Left ventricle myocardium superior (tissue), 1 donor: Measurements from ENCODE around the gene TAS2R40. TPM values are rescaled to one million over a fixed set of nuclear protein-coding genes. Genes with fewer than 3 reads are reported as not detected.
"Not testable (repeated sequence)": the region's sequence is repeated elsewhere in the genome, so short reads cannot be mapped to it uniquely, and the experiment has no call there.

Experiments
- ATAC-seq: fragments of 200-7000 bp; cut with Tn5 transposase; one replicate; pipeline ENCODE4 v1.9.1; 2020; ENCODE audit warnings: mild to moderate bottlenecking, moderate library complexity
- DNase-seq: peaks from one replicate; pipeline ENCODE4 v3.0.0-alpha.2; 2020
- intact Hi-C: fragments of 100-400 bp; cut with micrococcal nuclease; formaldehyde crosslinking; loops from one replicate; pipeline ENCODE4 v1.11.0; 2022
- long read RNA-seq: library from polyadenylated mRNA; unstranded; transcript quantifications from one replicate; pipeline ENCODE4 v2.0.0, GENCODE V29; 2021
- total RNA-seq: library from RNA; stranded (reverse); fragmentation: NEBNext Ultra II Directional; extraction: Animal tissue kit (Norgen Biotek cat#: 25700); gene quantifications from one replicate; pipeline ENCODE4 v1.2.1, GENCODE V29; 2021
- donor health status: DM: no; HTN: yes; CAD: no; lungs with severe emphysema.

The TAS2R40 gene
- total RNA-seq = not detected
- long read RNA-seq = 0 reads

- intact Hi-C loops = no loop called here
- no peak for DNase-seq
- no peak for ATAC-seq
These were observed at the start of gene TAS2R40 for GRCh38 chr7:143221737-143222136. Gene TAS2R40 (plus strand): TSS chr7:143222037. CDS start chr7:143222079, 42 bp downstream.

- ATAC-seq (peak; percentile 35), DNase-seq (no peak)
- intact Hi-C loops = no loop called here
These were observed 49.5 kb upstream of the TAS2R40 start for GRCh38 chr7:143172354-143172753.

DNA sequence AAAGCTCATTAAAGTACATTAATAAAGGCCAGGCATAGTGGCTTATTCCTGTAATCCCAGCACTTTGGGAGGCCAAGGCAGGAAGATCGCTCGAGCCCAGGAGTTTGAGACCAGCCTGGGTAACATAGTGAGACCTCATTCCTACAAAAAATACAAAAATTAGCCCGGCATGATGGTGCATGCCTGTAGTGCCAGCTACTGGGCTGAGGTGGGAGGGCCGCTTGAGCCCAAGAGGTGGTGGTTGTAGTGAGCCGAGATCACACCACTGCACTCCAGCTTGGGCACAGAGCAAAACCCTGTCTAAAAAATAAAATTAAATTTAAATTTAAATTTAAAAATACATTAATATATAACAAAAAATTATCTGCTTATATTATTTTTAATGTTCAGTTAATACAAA, 45.7 kb upstream of the TAS2R40 start:
- no peak for DNase-seq
- intact Hi-C loops = no loop called here
- no peak for ATAC-seq

DNA sequence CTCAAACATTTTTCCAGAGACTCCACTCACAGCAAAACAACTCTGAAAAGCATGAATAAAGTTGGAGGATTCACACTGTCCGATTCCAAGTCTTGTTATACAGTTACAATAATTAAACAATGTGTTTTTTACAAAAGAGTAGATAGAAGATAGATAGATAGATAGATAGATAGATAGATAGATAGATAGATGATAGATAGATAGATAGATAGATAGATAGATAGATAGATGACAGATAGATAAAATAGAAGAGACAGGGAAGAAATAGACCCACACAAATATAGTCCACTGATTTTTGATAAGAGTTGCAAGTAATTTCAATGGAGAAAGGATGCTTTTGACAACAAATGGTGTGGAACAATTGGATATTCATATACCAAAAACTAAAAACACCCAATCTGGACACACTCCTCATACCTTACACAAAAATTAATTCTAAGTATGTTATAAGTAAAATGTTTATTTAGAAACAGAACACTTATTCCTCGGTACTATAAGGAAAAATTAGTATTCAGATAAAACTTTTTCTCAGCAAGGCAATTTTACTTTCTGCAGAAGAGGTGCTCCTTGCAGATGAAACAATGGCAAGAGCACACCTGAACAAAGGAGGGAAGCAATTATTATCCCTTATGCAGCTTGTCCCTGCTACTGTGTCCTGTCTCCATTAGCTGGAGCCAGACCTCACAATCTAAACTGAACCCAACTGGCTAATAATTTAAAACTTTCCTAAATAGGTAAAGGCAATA, 44.3 kb upstream of the TAS2R40 start:
- DNase-seq = no peak
- no peak for ATAC-seq
- intact Hi-C loops = no loop called here

GRCh38 chr7:143180771-143181170, 41.1 kb upstream of the TAS2R40 start:
- intact Hi-C loops, DNase-seq, ATAC-seq: not testable (repeated sequence)

- DNase-seq (no peak), ATAC-seq (no peak)
- intact Hi-C loops = no loop called here
These were observed 40.5 kb upstream of the TAS2R40 start for GRCh38 chr7:143181349-143181748.

DNA sequence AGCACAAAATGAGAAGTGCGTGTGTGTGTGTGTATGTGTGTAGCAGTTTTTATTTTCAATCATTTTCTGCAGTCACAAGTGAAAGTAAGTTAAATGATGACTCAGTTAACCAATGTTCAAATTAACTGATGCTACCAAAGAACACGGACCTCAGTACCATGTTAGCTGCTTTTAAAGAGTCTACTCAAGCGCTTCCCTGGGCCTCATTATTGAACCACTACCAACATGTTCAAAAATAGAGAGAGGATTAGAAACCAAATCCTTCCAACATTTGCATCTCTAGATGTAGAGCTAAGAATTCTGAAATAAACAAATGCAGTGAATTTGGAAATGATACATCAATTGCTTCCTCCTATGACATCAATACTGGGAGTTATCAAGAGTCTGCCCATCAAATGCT, 38.8 kb upstream of the TAS2R40 start, which contains the start of gene TAS2R39:
TSS of gene TAS2R39 (plus strand) at position 396 of the 400 bp plus-strand sequence. CDS start at position 396, 0 bp downstream.
- intact Hi-C loops = no loop called here
- DNase-seq = no peak
- no peak for ATAC-seq

- DNase-seq = no peak
- ATAC-seq = no peak
- intact Hi-C loops = no loop called here
These were observed 36.3 kb upstream of the TAS2R40 start for GRCh38 chr7:143185551-143185950.

GRCh38 chr7:143188994-143189393, 32.8 kb upstream of the TAS2R40 start:
- intact Hi-C loops = no loop called here
- ATAC-seq (no peak), DNase-seq (no peak)

DNA sequence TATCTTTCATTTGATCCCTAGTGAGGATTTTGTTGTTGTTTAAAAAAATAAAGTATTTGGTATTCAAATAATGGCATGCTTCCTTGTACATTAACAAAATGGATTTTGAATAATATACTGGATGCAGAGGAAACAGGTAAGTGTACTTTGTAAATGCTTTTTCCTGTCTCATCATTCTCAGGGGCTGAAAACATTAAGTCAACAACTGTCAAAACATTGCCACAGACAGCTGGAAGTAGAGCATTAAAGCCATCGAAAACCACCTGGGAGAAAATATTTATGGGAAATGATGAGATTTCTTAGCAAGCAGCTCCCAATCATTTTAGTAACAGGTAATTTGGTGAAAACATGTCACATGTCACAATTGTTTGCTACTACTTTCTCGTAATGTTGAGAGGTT, 28.0 kb upstream of the TAS2R40 start:
- no peak for ATAC-seq
- intact Hi-C loops = no loop called here

DNA sequence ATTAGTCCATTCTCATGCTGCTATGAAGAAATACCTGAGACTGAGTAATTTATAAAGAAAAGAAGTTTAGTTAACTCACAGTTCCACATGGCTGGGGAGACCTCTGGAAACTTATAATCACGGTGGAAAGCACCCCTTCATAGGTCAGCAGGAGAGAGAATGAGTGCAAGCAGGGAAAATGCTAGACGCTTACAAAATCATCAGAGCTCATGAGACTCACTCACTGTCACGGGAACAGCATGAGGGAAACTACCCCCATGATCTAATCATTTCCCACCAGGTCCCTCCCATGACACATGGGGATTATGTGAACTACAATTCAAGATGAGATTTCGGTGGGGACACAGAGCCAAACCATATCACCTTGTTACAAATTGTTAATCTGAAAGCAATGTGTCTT, 22.8 kb upstream of the TAS2R40 start:
- ATAC-seq (no peak), DNase-seq (no peak)
- intact Hi-C loops = no loop called here

More for the DNA sequence above, 28.0 kb upstream of the TAS2R40 start:
- DNase-seq = no peak

- DNase-seq (no peak), ATAC-seq (no peak)
- intact Hi-C loops = no loop called here
These were observed 19.7 kb upstream of the TAS2R40 start for GRCh38 chr7:143202161-143202560.

GRCh38 chr7:143203386-143203785, 18.5 kb upstream of the TAS2R40 start:
- DNase-seq (no peak), ATAC-seq (no peak)
- intact Hi-C loops = no loop called here

DNA sequence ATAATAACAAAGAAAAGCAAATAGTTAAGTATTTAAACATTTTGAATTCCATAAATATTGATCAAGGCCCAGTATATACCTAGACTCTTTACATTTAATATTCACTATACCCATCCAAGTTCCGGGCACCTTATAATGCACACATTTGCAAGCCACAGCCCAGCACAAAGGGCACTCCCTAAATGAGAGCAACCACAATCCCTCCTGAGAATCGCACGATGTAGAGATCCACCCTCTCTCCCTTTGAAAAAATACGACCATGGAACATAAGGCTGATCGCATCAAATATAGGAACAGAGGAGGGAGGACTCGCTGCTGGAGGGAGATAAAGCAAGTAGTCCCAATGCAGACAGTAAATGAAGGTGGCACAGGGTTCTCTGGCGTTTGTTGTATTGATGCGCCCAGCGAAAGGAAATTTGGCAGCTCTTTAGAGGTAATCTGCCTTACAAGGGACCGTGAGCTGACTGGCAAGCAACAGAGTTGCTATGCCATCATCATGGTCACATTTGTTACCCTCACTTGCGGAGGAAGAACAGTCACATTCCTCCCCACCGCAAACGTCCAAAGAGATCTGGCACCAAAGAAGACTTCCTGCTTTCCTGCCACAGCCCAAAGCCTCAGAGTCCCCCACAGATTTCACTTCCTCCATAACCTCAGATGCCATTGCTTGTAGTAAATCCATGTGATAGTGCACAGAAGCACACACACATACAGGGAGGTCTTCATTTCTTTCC, 16.1 kb upstream of the TAS2R40 start:
- peak; percentile 62 for ATAC-seq
- DNase-seq = no peak
- intact Hi-C loops = no loop called here

DNA sequence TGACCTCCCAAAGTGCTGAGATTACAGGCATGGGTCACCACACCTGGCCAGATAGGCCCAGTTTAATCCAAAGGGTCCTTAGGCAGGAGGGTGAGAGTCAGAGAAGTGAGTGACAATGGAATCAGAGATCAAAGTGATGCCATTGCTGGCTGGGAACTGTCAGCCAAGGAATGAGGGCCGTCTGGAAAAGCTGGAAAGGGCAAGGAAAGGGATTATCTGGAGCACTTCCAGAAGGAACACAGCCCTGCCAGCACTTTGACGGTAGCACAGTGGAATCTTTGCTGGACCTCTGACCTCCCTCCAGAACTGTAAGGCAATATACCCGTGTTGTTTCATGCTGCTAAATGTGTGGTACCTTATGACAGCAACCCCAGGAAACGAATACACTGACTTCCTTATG, 11.3 kb upstream of the TAS2R40 start:
- intact Hi-C loops = no loop called here
- no peak for ATAC-seq
- no peak for DNase-seq

DNA sequence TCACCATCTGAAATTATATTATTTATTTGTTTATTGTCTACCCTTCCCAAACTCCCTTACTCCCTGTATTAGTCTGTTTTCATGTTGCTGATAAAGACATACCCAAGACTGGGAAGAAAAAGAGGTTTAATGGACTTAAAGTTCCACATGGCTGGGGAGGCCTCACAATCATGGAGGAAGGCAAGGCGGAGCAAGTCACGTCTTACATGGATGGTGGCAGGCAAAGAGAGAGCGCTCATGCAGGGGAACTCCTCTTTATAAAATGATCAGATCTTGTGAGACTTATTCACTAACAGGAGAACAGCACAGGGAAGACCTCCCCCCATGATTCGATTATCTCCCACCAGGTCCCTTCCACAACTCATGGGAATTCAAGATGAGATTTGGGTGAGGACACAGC, 8.4 kb upstream of the TAS2R40 start:
- intact Hi-C loops, ATAC-seq, DNase-seq: not testable (repeated sequence)

DNA sequence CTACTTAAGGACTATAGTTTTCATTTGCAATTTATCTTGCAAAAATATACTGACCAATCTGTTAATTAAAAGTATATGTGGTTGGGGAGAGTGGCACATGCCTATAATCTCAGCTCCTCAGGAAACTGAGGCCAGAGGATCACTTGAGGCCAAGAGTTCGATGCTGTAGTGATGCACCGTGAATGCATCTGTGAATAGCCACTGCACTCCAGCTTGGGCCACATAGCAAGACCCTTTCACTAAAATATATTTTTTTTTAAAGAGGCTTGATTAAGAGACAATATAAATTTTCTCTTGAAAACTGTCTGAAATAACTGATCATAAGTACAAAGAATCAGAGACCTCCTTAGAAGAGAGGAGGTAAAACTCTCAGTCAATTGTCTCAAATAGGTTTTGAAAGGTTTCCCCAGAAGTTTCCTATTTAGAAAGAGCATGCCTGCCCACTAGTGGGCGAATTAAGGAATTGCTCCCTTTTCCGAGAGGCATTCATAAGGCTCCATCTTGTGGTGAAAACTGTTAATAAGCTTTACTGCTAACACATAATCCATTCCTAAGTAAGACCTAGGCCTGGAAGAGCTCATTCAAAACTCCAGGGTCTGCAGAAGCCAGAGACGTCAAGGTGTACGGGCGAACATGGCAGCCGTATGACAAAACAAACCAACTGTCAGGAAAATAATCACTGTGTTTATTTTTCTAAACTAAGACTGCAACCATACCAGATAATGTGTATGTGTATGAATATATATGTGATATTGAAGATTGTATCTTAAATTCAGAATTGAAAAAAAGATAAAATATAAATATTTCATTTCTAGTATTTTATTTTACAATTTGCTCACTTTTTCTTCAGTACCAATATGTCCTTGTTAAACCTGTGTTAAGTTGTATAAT, 6.8 kb upstream of the TAS2R40 start:
- intact Hi-C loops = loop anchor here (2.0 kb wide), 1 partner anchor 206 kb away; no protein-coding TSS in a partner anchor
- no peak for DNase-seq
- ATAC-seq = peak; percentile 67

DNA sequence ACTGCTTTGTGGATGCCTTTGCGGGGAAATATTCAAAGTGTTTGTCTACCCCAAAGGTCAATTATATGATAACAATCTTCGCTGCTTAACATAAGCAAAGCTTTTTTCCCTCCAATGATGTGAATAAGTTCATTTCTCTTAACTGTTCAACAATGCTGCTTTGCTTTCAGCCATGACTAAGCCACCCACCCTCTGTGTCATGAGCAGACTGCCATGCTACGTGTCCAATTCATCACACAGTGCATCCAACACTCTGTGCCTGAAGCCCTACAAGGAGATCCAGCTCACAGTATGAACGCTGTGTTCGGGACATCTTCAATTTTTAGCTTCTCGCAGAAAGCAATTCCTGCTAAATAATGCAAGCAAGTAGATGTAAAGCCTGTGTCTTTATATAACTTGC, 5.7 kb upstream of the TAS2R40 start:
- DNase-seq (no peak), ATAC-seq (no peak)
- intact Hi-C loops = no loop called here

DNA sequence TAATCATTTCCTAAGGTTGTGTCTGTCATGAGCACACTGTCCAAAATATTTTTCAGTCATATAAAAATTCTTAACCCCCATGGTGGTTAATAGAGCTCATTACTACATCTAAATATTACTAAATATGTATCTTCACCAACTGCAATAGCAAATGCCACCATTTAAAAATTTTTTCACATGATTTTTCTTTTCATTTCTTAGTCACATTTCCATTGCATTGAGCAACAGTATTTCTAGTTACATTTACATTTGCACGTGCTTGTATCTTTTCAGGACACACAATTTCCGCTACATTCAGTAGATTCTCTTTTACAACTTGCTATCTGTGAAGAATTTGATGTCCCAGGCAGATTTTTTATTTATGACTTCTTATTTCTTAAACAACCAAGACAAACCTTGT, 5.2 kb upstream of the TAS2R40 start:
- no peak for ATAC-seq
- DNase-seq = no peak
- intact Hi-C loops = no loop called here

DNA sequence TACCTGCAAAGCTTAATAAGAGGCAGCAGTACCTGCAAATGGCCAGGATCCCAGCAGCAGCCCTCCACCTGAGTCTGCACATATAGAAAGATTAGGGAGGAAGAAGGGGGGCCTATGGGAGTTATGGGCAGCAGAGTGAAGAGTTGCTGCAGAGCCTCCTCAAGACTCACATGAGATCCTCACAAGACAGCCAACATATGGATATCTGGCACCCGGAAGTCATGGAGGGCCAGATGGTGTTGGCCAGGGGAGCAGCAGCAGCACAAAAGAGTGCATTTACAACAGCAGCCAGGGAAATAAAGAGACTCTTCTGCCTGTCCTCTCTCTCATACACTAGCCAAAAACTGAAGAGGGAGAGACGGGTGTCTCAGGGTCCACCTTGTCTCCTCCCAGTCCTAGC, 4.0 kb upstream of the TAS2R40 start:
- no peak for ATAC-seq
- DNase-seq = no peak
- intact Hi-C loops = no loop called here
